ENCODE data around the gene PACS1.

The PACS1 gene

DNA sequence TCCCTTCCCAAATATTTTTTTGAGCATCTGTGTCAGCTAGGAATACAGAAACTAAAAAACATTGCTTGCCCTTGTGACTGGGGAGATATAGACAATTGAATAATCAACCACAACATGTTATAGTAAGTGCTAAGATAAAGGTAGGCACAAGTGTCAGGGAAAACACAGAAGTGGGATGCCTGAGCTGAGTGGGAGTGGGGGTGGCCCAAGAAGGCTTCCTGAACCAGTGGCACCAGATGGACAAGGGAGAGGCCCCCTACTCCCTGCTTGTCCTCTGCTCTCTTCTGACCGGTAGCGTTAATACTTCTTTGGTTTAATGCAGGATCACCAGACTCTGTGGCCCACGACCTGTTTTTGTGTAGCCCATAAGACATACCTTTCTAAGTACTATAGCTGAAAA is 48.8 kb downstream of the PACS1 start:
- Histone ChIP-seq H3K4ac (ENCODE audit: low read depth, low read length) (peak overlapping the region; percentile 100), H3K27ac (ENCODE audit: low read depth, low read length) (peak overlapping the region; percentile 89), H3K18ac (ENCODE audit: low read length) (peak overlapping the region; percentile 60), H4K8ac (ENCODE audit: low read depth, low read length) (no peak overlapping the region), H2AK5ac (ENCODE audit: low read length) (peak overlapping the region; percentile 31), H3K79me1 (ENCODE audit: low read length) (peaks cover 1% of the 10 kb centered on the region), H2BK5ac (ENCODE audit: low read length) (peak overlapping the region; percentile 90), H3K4me2 (ENCODE audit: low read length) (no peak overlapping the region), H2BK15ac (replicated peaks; ENCODE audit: low read depth) (no peak overlapping the region), H3K4me1 (ENCODE audit: control insufficient read depth, low read depth, low read length) (peaks cover 20% of the 10 kb centered on the region), H4K5ac (ENCODE audit: low read length) (no peak overlapping the region), H3K4me3 (ENCODE audit: low read length) (no peak overlapping the region), H3K27me3 (ENCODE audit: insufficient read depth, low read length, poor library complexity) (no peaks in the 10 kb centered on the region), H3K56ac (ENCODE audit: low read length) (peak overlapping the region; percentile 86), H3K79me2 (ENCODE audit: control insufficient read depth, insufficient read depth, low read length) (peaks cover 2% of the 10 kb centered on the region), H3K36me3 (ENCODE audit: control insufficient read depth, insufficient read depth, low read length) (no peaks in the 10 kb centered on the region), H3K9ac (ENCODE audit: low read length) (peak overlapping the region; percentile 41), H3K23ac (ENCODE audit: low read length) (no peak overlapping the region), H2BK120ac (ENCODE audit: low read depth, low read length) (peak overlapping the region; percentile 86)
- DNase-seq, result no peak
- WGBS (ENCODE audit: extremely low coverage, insufficient coverage, low lambda C conversion rate), result no CpG with 5 or more reads among the region's 3 CpGs

DNA sequence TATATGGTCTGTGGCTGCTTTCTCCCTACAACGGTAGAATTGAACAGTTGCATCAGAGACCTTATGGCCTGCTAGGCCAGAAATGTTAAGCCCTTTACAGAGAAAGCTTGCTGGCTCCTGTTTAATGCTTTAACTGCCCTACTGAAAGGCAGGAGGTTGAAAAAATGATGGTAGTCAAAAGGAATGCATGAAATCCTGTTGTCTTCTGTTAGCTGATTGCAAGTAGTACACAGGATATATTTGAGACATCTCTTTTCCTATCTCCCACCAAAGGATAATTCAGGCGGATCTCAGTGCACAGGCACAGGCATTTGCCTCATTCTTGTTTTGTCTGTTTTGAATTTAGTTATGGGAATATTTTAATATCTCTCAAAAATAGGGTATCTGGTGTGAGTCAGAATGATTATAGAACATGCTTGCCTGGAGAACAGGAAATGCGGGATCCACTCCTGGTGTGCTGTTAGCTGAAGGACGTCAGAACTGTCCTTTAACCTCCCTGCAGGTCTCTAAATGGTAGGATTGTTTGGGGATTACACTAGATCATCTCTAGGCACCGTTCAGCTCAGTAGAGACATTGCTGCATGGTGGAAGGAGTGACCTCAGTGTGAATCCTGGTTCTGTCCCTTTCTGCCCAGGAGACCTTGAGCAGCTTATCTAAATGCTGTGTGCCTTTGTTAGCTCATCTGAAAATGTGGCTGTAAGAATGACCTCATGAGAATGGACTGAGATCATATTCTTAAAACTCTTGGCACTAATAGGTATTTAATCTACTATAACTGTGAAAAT is 49.5 kb downstream of the PACS1 start:
- H2AK5ac ChIP-seq (ENCODE audit: low read length), result no peak overlapping the region
- peak overlapping the region; percentile 41 for H3K9ac ChIP-seq (ENCODE audit: low read length)
- H3K79me1 ChIP-seq (ENCODE audit: low read length), result peaks cover 3% of the 10 kb centered on the region
- peak overlapping the region; percentile 75 for H3K18ac ChIP-seq (ENCODE audit: low read length)
- no peaks in the 10 kb centered on the region for H3K27me3 ChIP-seq (ENCODE audit: insufficient read depth, low read length, poor library complexity)
- H2BK120ac ChIP-seq (ENCODE audit: low read depth, low read length), result no peak overlapping the region
- H3K36me3 ChIP-seq (ENCODE audit: control insufficient read depth, insufficient read depth, low read length), result no peaks in the 10 kb centered on the region
- H3K4me2 ChIP-seq (ENCODE audit: low read length), result no peak overlapping the region
- H3K56ac ChIP-seq (ENCODE audit: low read length), result peak overlapping the region; percentile 86
- H4K5ac ChIP-seq (ENCODE audit: low read length), result no peak overlapping the region
- no peak overlapping the region for H2BK15ac ChIP-seq (replicated peaks; ENCODE audit: low read depth)
- H3K23ac ChIP-seq (ENCODE audit: low read length), result no peak overlapping the region
- peaks cover 1% of the 10 kb centered on the region for H3K79me2 ChIP-seq (ENCODE audit: control insufficient read depth, insufficient read depth, low read length)
- peak overlapping the region; percentile 89 for H3K27ac ChIP-seq (ENCODE audit: low read depth, low read length)
- DNase-seq, result peak; percentile 99
- peak overlapping the region; percentile 90 for H2BK5ac ChIP-seq (ENCODE audit: low read length)
- H3K4ac ChIP-seq (ENCODE audit: low read depth, low read length), result peak overlapping the region; percentile 100
- no peak overlapping the region for H3K4me3 ChIP-seq (ENCODE audit: low read length)
- no peak overlapping the region for H4K8ac ChIP-seq (ENCODE audit: low read depth, low read length)
- H3K4me1 ChIP-seq (ENCODE audit: control insufficient read depth, low read depth, low read length), result peaks cover 20% of the 10 kb centered on the region
- no CpG with 5 or more reads among the region's 5 CpGs for WGBS (ENCODE audit: extremely low coverage, insufficient coverage, low lambda C conversion rate)

DNA sequence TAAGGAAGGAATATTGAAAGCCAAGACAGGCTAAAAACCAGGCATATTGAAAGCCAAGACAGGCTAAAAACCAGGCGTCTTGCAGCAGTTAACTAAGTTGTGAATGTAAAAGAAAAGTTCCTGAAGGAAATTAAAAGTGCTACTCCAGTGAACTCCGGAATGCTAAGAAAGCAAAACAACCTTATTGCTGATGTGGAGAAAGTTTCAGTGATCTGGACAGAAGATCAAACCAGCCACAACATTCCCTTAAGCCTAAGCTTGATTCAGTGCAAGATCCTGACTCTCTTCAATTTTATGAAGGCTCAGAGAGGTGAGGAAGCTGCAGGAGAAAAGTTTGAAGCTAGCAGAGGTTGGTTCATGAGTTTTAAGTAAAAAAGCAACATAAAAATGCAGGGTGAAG is 51.4 kb downstream of the PACS1 start:
- no CpG with 5 or more reads among the region's 2 CpGs for whole genome bisulfite sequencing (ENCODE audit: extremely low coverage, insufficient coverage, low lambda C conversion rate)
- H3K56ac ChIP-seq (ENCODE audit: low read length), result no peak overlapping the region
- H3K27ac ChIP-seq (ENCODE audit: low read depth, low read length), result no peak overlapping the region
- H4K8ac ChIP-seq (ENCODE audit: low read depth, low read length), result no peak overlapping the region
- H3K4ac ChIP-seq (ENCODE audit: low read depth, low read length), result no peak overlapping the region
- peak overlapping the region; percentile 85 for H3K18ac ChIP-seq (ENCODE audit: low read length)
- no peaks in the 10 kb centered on the region for H3K36me3 ChIP-seq (ENCODE audit: control insufficient read depth, insufficient read depth, low read length)
- no peak for DNase-seq
- no peak overlapping the region for H3K23ac ChIP-seq (ENCODE audit: low read length)
- H4K5ac ChIP-seq (ENCODE audit: low read length), result no peak overlapping the region
- no peak overlapping the region for H2BK120ac ChIP-seq (ENCODE audit: low read depth, low read length)
- no peaks in the 10 kb centered on the region for H3K27me3 ChIP-seq (ENCODE audit: insufficient read depth, low read length, poor library complexity)
- H3K9ac ChIP-seq (ENCODE audit: low read length), result no peak overlapping the region
- H3K4me3 ChIP-seq (ENCODE audit: low read length), result no peak overlapping the region
- no peak overlapping the region for H2AK5ac ChIP-seq (ENCODE audit: low read length)
- peaks cover 2% of the 10 kb centered on the region for H3K79me1 ChIP-seq (ENCODE audit: low read length)
- no peak overlapping the region for H2BK5ac ChIP-seq (ENCODE audit: low read length)
- peaks cover 1% of the 10 kb centered on the region for H3K79me2 ChIP-seq (ENCODE audit: control insufficient read depth, insufficient read depth, low read length)
- H3K4me1 ChIP-seq (ENCODE audit: control insufficient read depth, low read depth, low read length), result peaks cover 15% of the 10 kb centered on the region
- H2BK15ac ChIP-seq (replicated peaks; ENCODE audit: low read depth), result no peak overlapping the region
- no peak overlapping the region for H3K4me2 ChIP-seq (ENCODE audit: low read length)

DNA sequence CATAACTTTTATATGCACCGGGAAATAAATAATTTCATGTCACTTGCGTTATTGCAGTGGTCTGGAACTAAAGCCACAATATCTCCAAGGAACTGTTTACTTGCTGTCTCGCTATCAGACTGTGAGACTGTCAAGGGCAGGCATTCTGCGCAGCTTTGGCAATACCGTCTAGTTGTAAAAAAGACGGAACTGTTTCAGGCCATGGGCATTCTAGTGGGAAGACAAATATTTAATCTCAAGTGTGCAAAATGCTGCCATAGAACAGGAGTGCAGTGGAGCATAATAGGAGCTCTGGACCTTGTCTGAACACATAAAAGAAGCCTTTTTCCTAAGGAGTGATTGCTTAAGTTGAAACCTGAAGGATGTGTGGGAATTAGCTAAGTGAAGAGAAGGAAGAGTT is 53.8 kb downstream of the PACS1 start:
- H2AK5ac ChIP-seq (ENCODE audit: low read length), result no peak overlapping the region
- H4K5ac ChIP-seq (ENCODE audit: low read length), result no peak overlapping the region
- H3K56ac ChIP-seq (ENCODE audit: low read length), result no peak overlapping the region
- H2BK120ac ChIP-seq (ENCODE audit: low read depth, low read length), result no peak overlapping the region
- H3K9ac ChIP-seq (ENCODE audit: low read length), result no peak overlapping the region
- no peak overlapping the region for H2BK5ac ChIP-seq (ENCODE audit: low read length)
- H3K4ac ChIP-seq (ENCODE audit: low read depth, low read length), result no peak overlapping the region
- H2BK15ac ChIP-seq (replicated peaks; ENCODE audit: low read depth), result no peak overlapping the region
- no peak overlapping the region for H3K4me3 ChIP-seq (ENCODE audit: low read length)
- H4K8ac ChIP-seq (ENCODE audit: low read depth, low read length), result no peak overlapping the region
- H3K23ac ChIP-seq (ENCODE audit: low read length), result no peak overlapping the region
- no CpG with 5 or more reads among the region's 6 CpGs for WGBS (ENCODE audit: extremely low coverage, insufficient coverage, low lambda C conversion rate)
- H3K18ac ChIP-seq (ENCODE audit: low read length), result no peak overlapping the region
- no peak overlapping the region for H3K27ac ChIP-seq (ENCODE audit: low read depth, low read length)
- peaks cover 3% of the 10 kb centered on the region for H3K79me1 ChIP-seq (ENCODE audit: low read length)
- peaks cover 18% of the 10 kb centered on the region for H3K4me1 ChIP-seq (ENCODE audit: control insufficient read depth, low read depth, low read length)
- no peaks in the 10 kb centered on the region for H3K36me3 ChIP-seq (ENCODE audit: control insufficient read depth, insufficient read depth, low read length)
- DNase-seq, result no peak
- H3K4me2 ChIP-seq (ENCODE audit: low read length), result no peak overlapping the region
- H3K27me3 ChIP-seq (ENCODE audit: insufficient read depth, low read length, poor library complexity), result no peaks in the 10 kb centered on the region
- peaks cover 1% of the 10 kb centered on the region for H3K79me2 ChIP-seq (ENCODE audit: control insufficient read depth, insufficient read depth, low read length)

DNA sequence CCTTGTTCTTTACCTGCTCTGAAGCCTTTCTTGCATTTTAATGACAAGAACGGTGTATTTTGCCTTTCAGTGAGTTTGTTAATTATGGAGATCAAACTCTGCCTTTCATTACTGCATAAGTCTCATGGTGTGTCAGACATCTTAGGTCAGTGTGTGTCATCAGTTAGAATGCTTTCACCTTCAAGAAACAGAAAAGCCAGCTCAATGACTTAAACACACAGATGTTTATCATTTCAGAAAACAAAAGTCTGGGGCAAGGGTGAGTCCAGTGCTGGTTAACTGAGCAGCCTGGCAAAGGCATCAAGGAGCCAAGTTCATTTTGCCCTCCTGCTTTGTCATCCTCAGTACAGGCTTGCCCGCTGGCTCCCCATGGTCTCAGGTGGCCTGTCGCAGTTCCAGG is 54.5 kb downstream of the PACS1 start:
- no peak overlapping the region for H2BK15ac ChIP-seq (replicated peaks; ENCODE audit: low read depth)
- no peak for DNase-seq
- H3K56ac ChIP-seq (ENCODE audit: low read length), result no peak overlapping the region
- no peak overlapping the region for H3K18ac ChIP-seq (ENCODE audit: low read length)
- H3K79me1 ChIP-seq (ENCODE audit: low read length), result peaks cover 5% of the 10 kb centered on the region
- no peak overlapping the region for H3K4ac ChIP-seq (ENCODE audit: low read depth, low read length)
- H3K27me3 ChIP-seq (ENCODE audit: insufficient read depth, low read length, poor library complexity), result no peaks in the 10 kb centered on the region
- H2BK5ac ChIP-seq (ENCODE audit: low read length), result no peak overlapping the region
- H3K4me1 ChIP-seq (ENCODE audit: control insufficient read depth, low read depth, low read length), result peaks cover 14% of the 10 kb centered on the region
- H3K36me3 ChIP-seq (ENCODE audit: control insufficient read depth, insufficient read depth, low read length), result no peaks in the 10 kb centered on the region
- H2BK120ac ChIP-seq (ENCODE audit: low read depth, low read length), result no peak overlapping the region
- H2AK5ac ChIP-seq (ENCODE audit: low read length), result no peak overlapping the region
- H4K8ac ChIP-seq (ENCODE audit: low read depth, low read length), result no peak overlapping the region
- no peak overlapping the region for H3K23ac ChIP-seq (ENCODE audit: low read length)
- peaks cover 3% of the 10 kb centered on the region for H3K79me2 ChIP-seq (ENCODE audit: control insufficient read depth, insufficient read depth, low read length)
- no peak overlapping the region for H4K5ac ChIP-seq (ENCODE audit: low read length)
- no CpG with 5 or more reads among the region's 3 CpGs for WGBS (ENCODE audit: extremely low coverage, insufficient coverage, low lambda C conversion rate)
- no peak overlapping the region for H3K27ac ChIP-seq (ENCODE audit: low read depth, low read length)
- H3K9ac ChIP-seq (ENCODE audit: low read length), result no peak overlapping the region
- no peak overlapping the region for H3K4me2 ChIP-seq (ENCODE audit: low read length)
- no peak overlapping the region for H3K4me3 ChIP-seq (ENCODE audit: low read length)

DNA sequence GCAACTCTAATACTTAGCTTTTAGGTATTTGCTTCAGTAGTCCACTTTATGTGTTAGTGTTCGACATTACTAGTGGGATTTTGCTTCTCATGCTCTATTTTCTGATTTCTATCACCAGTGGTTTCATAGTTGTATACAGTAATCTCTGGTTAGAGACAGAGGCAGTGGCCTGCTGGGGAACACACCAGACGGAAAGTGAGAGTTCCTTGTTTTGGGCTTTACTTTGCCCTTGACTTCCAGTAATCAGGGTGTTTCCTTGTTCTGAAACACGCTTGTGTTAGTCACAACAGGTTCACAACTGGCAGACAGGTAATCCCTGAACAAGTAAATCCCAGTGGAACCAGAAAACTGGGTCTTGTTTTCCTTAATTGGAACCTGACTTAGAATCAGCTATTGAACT is 56.0 kb downstream of the PACS1 start:
- no peak for DNase-seq
- Histone ChIP-seq H2BK5ac (ENCODE audit: low read length) (no peak overlapping the region), H3K27ac (ENCODE audit: low read depth, low read length) (peak overlapping the region; percentile 16), H3K36me3 (ENCODE audit: control insufficient read depth, insufficient read depth, low read length) (no peaks in the 10 kb centered on the region), H3K18ac (ENCODE audit: low read length) (no peak overlapping the region), H3K56ac (ENCODE audit: low read length) (no peak overlapping the region), H3K4ac (ENCODE audit: low read depth, low read length) (no peak overlapping the region), H4K5ac (ENCODE audit: low read length) (no peak overlapping the region), H2BK120ac (ENCODE audit: low read depth, low read length) (no peak overlapping the region), H3K4me1 (ENCODE audit: control insufficient read depth, low read depth, low read length) (peaks cover 9% of the 10 kb centered on the region), H3K27me3 (ENCODE audit: insufficient read depth, low read length, poor library complexity) (no peaks in the 10 kb centered on the region), H2BK15ac (replicated peaks; ENCODE audit: low read depth) (no peak overlapping the region), H3K4me2 (ENCODE audit: low read length) (no peak overlapping the region), H4K8ac (ENCODE audit: low read depth, low read length) (no peak overlapping the region), H3K9ac (ENCODE audit: low read length) (no peak overlapping the region), H3K79me2 (ENCODE audit: control insufficient read depth, insufficient read depth, low read length) (peaks cover 2% of the 10 kb centered on the region), H3K4me3 (ENCODE audit: low read length) (no peak overlapping the region), H3K79me1 (ENCODE audit: low read length) (peaks cover 6% of the 10 kb centered on the region), H2AK5ac (ENCODE audit: low read length) (no peak overlapping the region), H3K23ac (ENCODE audit: low read length) (no peak overlapping the region)
- WGBS (ENCODE audit: extremely low coverage, insufficient coverage, low lambda C conversion rate), result no CpG with 5 or more reads among the region's 3 CpGs

Measured in mesendoderm (in vitro differentiated cells).